Bronchus fibroblast of lung (primary cell): ENCODE results near the gene NCOA4. TPM values are rescaled to one million over a fixed set of nuclear protein-coding genes. Genes with fewer than 3 reads are reported as not detected.

ENCODE experiments used
- total RNA-seq: library from RNA; depleted of rRNA; stranded (reverse); fragments of >200 nt; gene quantifications from 2 replicates; pipeline ENCODE4 v1.2.3, GENCODE V29; 2015

NCOA4 gene
- total RNA-seq = 75.7 and 87.3 TPM in 2 replicates

GRCh38 chr10:46030091-46030937 is at the start of gene NCOA4:
NCOA4 (minus strand) TSS chr10:46030623; CDS start chr10:46016680, 13,943 bp downstream.

GRCh38 chr10:46046261-46046660 is 15.8 kb upstream of the NCOA4 start, which contains the start of gene MSMB:
MSMB (minus strand) TSS chr10:46046269; CDS start chr10:46046237, 32 bp downstream.

GRCh38 chr10:45972106-45972812 is 58.2 kb downstream of the NCOA4 start, which contains the start of gene TIMM23:
TIMM23 (plus strand) TSS chr10:45972489; CDS start chr10:45972625, 136 bp downstream.

Other genes starting within 250 kb of the NCOA4 start
- 1.6 and 1.7 TPM in 2 replicates for gene AGAP4, start 183.1 kb downstream of the NCOA4 start, total RNA-seq
- gene TIMM23, start 58.1 kb downstream of the NCOA4 start, total RNA-seq = 125 and 127 TPM in 2 replicates
- gene MSMB, start 15.6 kb upstream of the NCOA4 start, total RNA-seq = not detected in 2 replicates